WERI-Rb-1 (cell line): Measurements from ENCODE around the gene ABI1.

Experiments
- DNase-seq: peaks from one replicate; pipeline ENCODE4 v3.0.0-alpha.2; 2020
- H3K27ac ChIP-seq: fragments of 250-450 bp; sonication (Bioruptor Pico); 2 replicates; pipeline ENCODE4 v1.5.1; 2020; ENCODE audit warnings: mild to moderate bottlenecking, moderate library complexity
- H3K27me3 ChIP-seq: fragments of 250-450 bp; sonication (Bioruptor Pico); 2 replicates; pipeline ENCODE4 v1.5.1; 2021; ENCODE audit warnings: mild to moderate bottlenecking, low read depth, moderate library complexity; ENCODE audit not compliant: insufficient read depth, severe bottlenecking
- H3K36me3 ChIP-seq: fragments of 250-450 bp; sonication (Bioruptor Pico); 2 replicates; pipeline ENCODE4 v1.5.1; 2020; ENCODE audit warnings: mild to moderate bottlenecking, moderate library complexity
- H3K4me3 ChIP-seq: 2 replicates; pipeline ENCODE4 v1.5.1; 2011; ENCODE audit warnings: low read depth, mild to moderate bottlenecking, control low read depth, low read length
- H3K9me3 ChIP-seq: fragments of 250-450 bp; sonication (Bioruptor Pico); 2 replicates; pipeline ENCODE4 v1.5.1; 2021; ENCODE audit warnings: mild to moderate bottlenecking, moderate library complexity; ENCODE audit not compliant: severe bottlenecking
- CTCF ChIP-seq: IDR thresholded peaks from 2 replicates; pipeline ENCODE4 v1.5.1; 2011; ENCODE audit warnings: low read depth, mild to moderate bottlenecking, control low read depth, inconsistent platforms, low read length

The ABI1 gene

GRCh38 chr10:26706936-26707335, 153.8 kb downstream of the ABI1 start:
- H3K27ac ChIP-seq: no peak overlapping the region
- DNase-seq: no peak
- no peaks in the 10 kb centered on the region for H3K9me3 ChIP-seq
- TF ChIP-seq CTCF: no peak
- H3K4me3 ChIP-seq: no peak overlapping the region
- no peaks in the 10 kb centered on the region; the same call in 1 of the 2 replicates for H3K36me3 ChIP-seq
- no peaks in the 10 kb centered on the region for H3K27me3 ChIP-seq

- no peaks in the 10 kb centered on the region; the same call in 1 of the 2 replicates for H3K36me3 ChIP-seq
- no peak for TF ChIP-seq CTCF
- DNase-seq: no peak
- H3K27me3 ChIP-seq: no peaks in the 10 kb centered on the region
- H3K9me3 ChIP-seq: no peaks in the 10 kb centered on the region
- H3K27ac ChIP-seq: no peak overlapping the region
- H3K4me3 ChIP-seq: no peak overlapping the region
Measured at GRCh38 chr10:26706206-26706605, 154.6 kb downstream of the ABI1 start.

GRCh38 chr10:26703974-26704373, 156.8 kb downstream of the ABI1 start:
- TF ChIP-seq CTCF: no peak
- H3K27ac ChIP-seq: no peak overlapping the region
- no peak for DNase-seq
- H3K9me3 ChIP-seq: no peaks in the 10 kb centered on the region
- no peaks in the 10 kb centered on the region; the same call in 1 of the 2 replicates for H3K36me3 ChIP-seq
- H3K27me3 ChIP-seq: no peaks in the 10 kb centered on the region
- H3K4me3 ChIP-seq: no peak overlapping the region

GRCh38 chr10:26703096-26703495, 157.7 kb downstream of the ABI1 start:
- H3K36me3 ChIP-seq: no peaks in the 10 kb centered on the region; the same call in 1 of the 2 replicates
- H3K4me3 ChIP-seq: no peak overlapping the region
- DNase-seq: no peak
- H3K9me3 ChIP-seq: no peaks in the 10 kb centered on the region
- no peak overlapping the region for H3K27ac ChIP-seq
- no peaks in the 10 kb centered on the region for H3K27me3 ChIP-seq
- no peak for TF ChIP-seq CTCF

GRCh38 chr10:26700884-26701630, 159.7 kb downstream of the ABI1 start:
- no peaks in the 10 kb centered on the region for H3K9me3 ChIP-seq
- no peaks in the 10 kb centered on the region for H3K27me3 ChIP-seq

More at GRCh38 chr10:26700884-26701630, 159.7 kb downstream of the ABI1 start:
- Histone ChIP-seq H3K27ac (no peak overlapping the region), H3K36me3 (no peaks in the 10 kb centered on the region; the same call in 1 of the 2 replicates), H3K4me3 (no peak overlapping the region)
- DNase-seq: no peak
- TF ChIP-seq CTCF: no peak
